Thoracic aorta (tissue), 2 donors: ENCODE measurements around the gene PRTG. TPM values are rescaled to one million over a fixed set of nuclear protein-coding genes. Genes with fewer than 3 reads are reported as not detected.

Experiments
- ATAC-seq: fragments of 150-250 bp; one replicate; pipeline ENCODE4 v1.8.0; 2017; ENCODE audit warnings: low read depth; ENCODE audit not compliant: insufficient number of reproducible peaks, low FRiP score
- DNase-seq: peaks from one replicate; pipeline ENCODE4 v3.0.0-alpha.2; 2020; ENCODE audit warnings: low spot score
- H3K27ac ChIP-seq, 2 donors: fragments of 200-600 bp; sonication (generic); 1 replicate in 1 of 2; 2 replicates in 1 of 2; pipeline ENCODE4 v1.5.1; 2016; ENCODE audit warnings: mild to moderate bottlenecking in 2 of 2, moderate library complexity in 2 of 2
- H3K27me3 ChIP-seq: fragments of 200-600 bp; sonication (generic); replicated peaks from 2 replicates; pipeline ENCODE4 v1.6.0; 2016; ENCODE audit warnings: mild to moderate bottlenecking; ENCODE audit not compliant: insufficient read depth
- H3K36me3 ChIP-seq: fragments of 200-600 bp; sonication (generic); one replicate; pipeline ENCODE4 v1.5.1; 2016
- H3K4me1 ChIP-seq, 2 donors: fragments of 200-600 bp; sonication (generic); 1 replicate in 1 of 2; 2 replicates in 1 of 2; pipeline versions ENCODE4 v1.5.1 to v1.6.0; 2016; ENCODE audit warnings: low read depth in 2 of 2, mild to moderate bottlenecking in 1 of 2; ENCODE audit not compliant: control insufficient read depth in 1 of 2
- H3K4me3 ChIP-seq: fragments of 200-600 bp; sonication (generic); 2 replicates; pipeline ENCODE4 v1.5.1; 2016; ENCODE audit warnings: mild to moderate bottlenecking
- H3K9me3 ChIP-seq: fragments of 200-600 bp; sonication (generic); 2 replicates; pipeline ENCODE4 v1.5.1; 2016
- CTCF ChIP-seq: fragments of 200-600 bp; sonication (generic); IDR thresholded peaks from one replicate; pipeline ENCODE4 v1.5.1; 2019; ENCODE audit warnings: antibody characterized with exemption
- total RNA-seq, 2 donors: library from RNA; depleted of rRNA; stranded (reverse); fragments of >200 nt; gene quantifications; one replicate each; pipeline versions ENCODE4 v1.1.0 to v1.2.3, GENCODE V29; 2016

PRTG gene
- total RNA-seq, 2 donors from 2014 or later = 0.41 to 3.0 TPM

GRCh38 chr15:55628369-55628730, 114.6 kb downstream of the PRTG start:
- no peak for TF ChIP-seq CTCF
- ATAC-seq (no peak), DNase-seq (no peak)
- Histone ChIP-seq H3K9me3 (no peaks in the 10 kb centered on the region), H3K27me3 (no peaks in the 10 kb centered on the region), H3K4me3 (no peak overlapping the region), H3K4me1 (no peaks in the 10 kb centered on the region), H3K36me3 (no peaks in the 10 kb centered on the region), H3K27ac (no peak overlapping the region)

GRCh38 chr15:55627730-55628368, 115.1 kb downstream of the PRTG start:
- no peaks in the 10 kb centered on the region for H3K9me3 ChIP-seq
- TF ChIP-seq CTCF = no peak
- H3K4me1 ChIP-seq = no peaks in the 10 kb centered on the region
- H3K27me3 ChIP-seq = no peaks in the 10 kb centered on the region
- no peak overlapping the region for H3K27ac ChIP-seq
- ATAC-seq = no peak
- DNase-seq = no peak
- H3K36me3 ChIP-seq = no peaks in the 10 kb centered on the region
- H3K4me3 ChIP-seq = no peak overlapping the region

- no peak for TF ChIP-seq CTCF
- Histone ChIP-seq H3K4me1 (peaks cover 0 to 13% of the 10 kb centered on the region in 2 donors), H3K4me3 (no peak overlapping the region), H3K36me3 (no peaks in the 10 kb centered on the region), H3K27me3 (no peaks in the 10 kb centered on the region), H3K27ac (no peak overlapping the region), H3K9me3 (no peaks in the 10 kb centered on the region)
- ATAC-seq (no peak), DNase-seq (no peak)
These were observed 123.2 kb downstream of the PRTG start for GRCh38 chr15:55619783-55620182.

- no peak for ATAC-seq
- DNase-seq = no peak
- H3K4me3 ChIP-seq = no peak overlapping the region
- H3K9me3 ChIP-seq = no peaks in the 10 kb centered on the region
- H3K36me3 ChIP-seq = no peaks in the 10 kb centered on the region
- no peak overlapping the region for H3K27ac ChIP-seq
- no peak for TF ChIP-seq CTCF
- peaks cover 0 to 13% of the 10 kb centered on the region in 2 donors for H3K4me1 ChIP-seq
- no peaks in the 10 kb centered on the region for H3K27me3 ChIP-seq
These were observed 124.6 kb downstream of the PRTG start for GRCh38 chr15:55618387-55618786.

- H3K36me3 ChIP-seq = no peaks in the 10 kb centered on the region
- DNase-seq (no peak), ATAC-seq (no peak)
- H3K27ac ChIP-seq = no peak overlapping the region
- no peak overlapping the region for H3K4me3 ChIP-seq
- H3K27me3 ChIP-seq = no peaks in the 10 kb centered on the region
- no peaks in the 10 kb centered on the region for H3K9me3 ChIP-seq
- TF ChIP-seq CTCF = no peak
- peaks cover 0 to 13% of the 10 kb centered on the region in 2 donors for H3K4me1 ChIP-seq
These were observed 127.5 kb downstream of the PRTG start for GRCh38 chr15:55615445-55615844.
